NOMO-1 treated with dmso at 0.1 percent for 144 hours (cell line): ENCODE results near the gene DPM2.

Source experiments
- DNase-seq: peaks from one replicate; lab custom pipeline; 2025; ENCODE audit not compliant: unreplicated experiment; lab: John Stamatoyannopoulos, UW

DPM2 gene

GRCh38 chr9:127937388-127938297 lies at the start of gene DPM2:
TSS of gene DPM2 (minus strand) at chr9:127937854. CDS start at chr9:127937820, 34 bp downstream.
- DNase-seq, result peak; percentile 82

GRCh38 chr9:127987103-127987614 lies 49.5 kb upstream of the DPM2 start:
- DNase-seq, result no peak

GRCh38 chr9:127985011-127985410 lies 47.4 kb upstream of the DPM2 start:
- DNase-seq, result no peak

GRCh38 chr9:127983847-127984289 lies 46.2 kb upstream of the DPM2 start:
- DNase-seq, result no peak

GRCh38 chr9:127982912-127983311 lies 45.3 kb upstream of the DPM2 start:
- DNase-seq, result no peak

- DNase-seq, result no peak
Measured at GRCh38 chr9:127981559-127982121, 44.0 kb upstream of the DPM2 start.

GRCh38 chr9:127980706-127981558 lies 43.3 kb upstream of the DPM2 start, which contains the start of gene EEIG1:
TSS of gene EEIG1 (minus strand) at chr9:127980989. CDS start at chr9:127980137, 852 bp downstream.
- DNase-seq, result peak; percentile 92

GRCh38 chr9:127980060-127980705 lies 42.5 kb upstream of the DPM2 start:
- no peak for DNase-seq

GRCh38 chr9:127979333-127980059 lies 41.8 kb upstream of the DPM2 start:
- DNase-seq, result no peak

GRCh38 chr9:127979015-127979332 lies 41.3 kb upstream of the DPM2 start:
- no peak for DNase-seq

- no peak for DNase-seq
Measured at GRCh38 chr9:127977884-127978647, 40.4 kb upstream of the DPM2 start.

GRCh38 chr9:127977009-127977883 lies 39.6 kb upstream of the DPM2 start:
- no peak for DNase-seq

- DNase-seq, result no peak
Measured at GRCh38 chr9:127976498-127976897, 38.8 kb upstream of the DPM2 start.

- DNase-seq, result no peak
Measured at GRCh38 chr9:127975376-127976315, 38.0 kb upstream of the DPM2 start.

GRCh38 chr9:127974769-127975261 lies 37.2 kb upstream of the DPM2 start:
- no peak for DNase-seq

GRCh38 chr9:127974001-127974768 lies 36.5 kb upstream of the DPM2 start:
- DNase-seq, result no peak
